ENCODE measurements around the gene RAB3GAP2.
"Not testable (repeated sequence)": the region's sequence is repeated elsewhere in the genome, so short reads cannot be mapped to it uniquely, and the experiment has no call there.

RAB3GAP2 gene

GRCh38 chr1:220127076-220127475 is 145.2 kb downstream of the RAB3GAP2 start:
- no peak for DNase-seq

DNA sequence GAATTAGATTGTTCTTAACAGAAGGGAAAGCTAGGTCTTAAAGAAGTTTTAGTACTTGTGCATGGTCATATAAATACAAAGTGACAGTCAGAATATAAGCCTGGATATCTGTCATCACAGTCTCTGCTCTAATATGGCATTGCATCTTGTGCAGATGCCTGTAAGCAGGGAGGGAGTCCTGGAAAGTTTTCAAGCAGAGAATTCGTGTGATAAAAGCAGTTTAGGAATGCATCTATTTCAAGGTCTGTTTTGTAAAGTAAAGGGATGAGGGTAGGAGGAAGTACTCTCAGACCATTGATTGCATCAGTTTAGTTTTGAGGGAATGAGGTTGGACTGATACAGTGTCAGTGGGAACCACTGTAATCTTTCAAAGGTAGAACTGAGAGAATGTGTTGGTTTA is 147.7 kb downstream of the RAB3GAP2 start:
- no peak for DNase-seq

DNA sequence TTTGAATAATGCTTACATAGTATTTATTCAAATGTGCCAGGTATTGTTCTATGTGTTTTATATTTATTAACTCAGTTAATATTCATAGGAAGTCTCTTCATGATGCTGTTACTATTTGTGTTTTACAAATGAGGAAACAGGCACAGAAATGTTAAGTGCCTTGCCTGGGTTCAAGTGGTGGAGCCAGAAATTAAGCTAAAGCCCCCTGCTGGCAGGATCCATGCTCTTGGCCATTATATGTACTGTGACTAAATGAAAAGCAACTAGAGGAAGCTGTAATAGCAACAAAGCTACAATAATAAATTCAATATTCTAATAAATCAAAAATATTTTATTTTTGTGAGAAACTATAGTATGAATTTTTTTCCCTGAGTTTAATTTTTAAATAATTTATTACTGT is 148.4 kb downstream of the RAB3GAP2 start:
- DNase-seq: peak; percentile 20

DNA sequence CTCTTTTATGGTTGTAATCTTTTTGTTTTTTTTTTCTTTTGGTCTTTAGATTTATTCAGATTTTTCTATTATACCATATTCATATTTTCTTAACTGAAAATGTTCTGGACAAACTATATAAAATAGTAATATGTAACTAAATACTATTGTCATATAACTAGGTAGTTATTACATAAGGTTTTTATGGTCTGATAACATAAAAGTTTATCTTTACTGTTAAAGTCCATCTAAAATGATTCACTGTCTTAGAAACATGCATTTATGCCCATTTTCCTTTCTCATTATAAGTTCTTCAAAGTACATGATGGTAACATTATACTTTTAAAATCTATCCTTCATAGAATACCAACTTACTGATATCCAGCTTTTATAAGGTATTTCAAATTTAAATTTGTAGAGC is 149.2 kb downstream of the RAB3GAP2 start:
- DNase-seq: no peak

GRCh38 chr1:220121791-220122530 is 150.3 kb downstream of the RAB3GAP2 start:
- DNase-seq: peak; percentile 7

DNA sequence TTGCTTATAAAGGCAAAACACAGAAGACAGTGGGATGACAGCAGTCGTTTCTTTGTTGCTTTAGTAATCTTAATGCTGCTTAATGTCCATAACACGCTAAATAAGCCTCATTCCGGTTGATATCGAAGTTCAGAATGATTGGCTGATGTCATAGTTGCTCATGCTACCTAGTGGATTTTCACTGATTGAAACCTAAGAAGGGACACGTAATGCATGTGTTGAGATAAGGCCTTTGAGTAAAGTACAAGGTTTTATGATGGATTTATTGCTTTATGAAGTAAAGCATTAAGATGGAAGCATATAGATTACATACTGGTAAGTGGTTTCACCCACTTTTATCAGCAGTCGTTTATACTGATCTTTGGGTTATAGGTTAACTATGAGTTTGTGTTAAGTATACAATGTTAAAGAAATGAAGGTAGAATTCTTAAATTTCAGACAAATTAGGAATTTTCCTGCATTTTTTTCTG is 153.2 kb downstream of the RAB3GAP2 start:
- DNase-seq: no peak

DNA sequence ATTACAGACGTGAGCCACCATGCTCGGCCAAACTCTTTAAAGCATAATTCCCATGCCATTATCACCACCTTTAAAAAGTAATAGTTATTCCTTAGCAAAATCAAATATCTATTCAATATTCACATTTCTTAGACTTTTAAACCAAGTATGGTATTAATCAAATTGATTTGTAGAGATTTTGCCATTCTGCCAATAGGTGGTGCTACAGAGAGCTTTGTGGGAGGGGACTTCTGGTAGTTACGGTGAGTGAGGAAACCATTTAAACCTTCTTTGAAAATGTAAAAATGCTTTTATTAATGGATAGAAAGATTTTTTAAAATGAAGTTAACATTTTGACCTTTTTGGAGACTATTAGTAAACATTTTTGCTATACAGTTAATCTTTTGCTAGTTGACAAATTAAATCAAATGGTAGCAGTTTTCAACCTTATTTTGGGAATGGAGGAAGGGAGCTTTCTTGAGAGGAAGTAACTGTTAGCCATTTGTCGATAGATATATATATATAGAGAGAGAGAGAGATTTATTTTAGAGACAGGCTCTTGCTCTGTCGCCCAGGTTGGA is 159.0 kb downstream of the RAB3GAP2 start:
- DNase-seq: peak; percentile 64

DNA sequence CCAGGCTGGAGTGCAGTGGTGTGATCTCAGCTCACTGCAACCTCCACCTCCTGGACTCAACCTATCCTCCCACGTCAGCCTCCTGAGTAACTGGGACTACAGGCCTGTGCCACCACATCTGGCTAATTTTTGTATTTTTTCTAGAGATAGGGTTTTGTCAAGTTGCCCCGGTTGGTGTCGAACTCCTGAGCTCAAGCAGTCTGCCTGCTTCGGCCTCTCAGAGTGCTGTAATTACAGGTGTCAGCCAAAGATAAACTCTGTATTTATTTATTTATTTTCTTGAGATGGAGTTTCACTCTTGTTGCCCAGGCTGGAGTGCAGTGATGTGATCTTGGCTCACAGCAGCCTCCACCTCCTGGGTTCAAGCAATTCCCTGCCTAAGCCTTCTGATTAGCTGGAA is 159.7 kb downstream of the RAB3GAP2 start:
- DNase-seq: not testable (repeated sequence)

DNA sequence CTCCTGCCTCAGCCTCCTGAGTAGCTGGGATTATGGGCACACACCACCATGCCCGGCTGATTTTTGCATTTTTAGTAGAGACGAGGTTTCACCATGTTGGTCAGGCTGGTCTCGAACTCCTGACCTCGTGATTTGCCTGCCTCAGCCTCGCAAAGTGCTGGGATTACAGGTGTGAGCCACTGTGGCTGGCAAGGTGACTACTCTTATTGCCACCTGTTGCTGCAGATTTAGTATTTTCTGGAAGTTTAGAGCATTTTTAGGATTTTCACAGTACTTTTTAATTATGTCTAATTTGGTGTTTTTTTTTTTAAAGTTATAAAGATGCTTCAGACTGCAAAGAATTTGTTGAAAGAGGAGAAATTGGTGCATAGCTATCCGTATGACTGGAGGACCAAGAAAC is 161.8 kb downstream of the RAB3GAP2 start:
- DNase-seq: not testable (repeated sequence)

DNA sequence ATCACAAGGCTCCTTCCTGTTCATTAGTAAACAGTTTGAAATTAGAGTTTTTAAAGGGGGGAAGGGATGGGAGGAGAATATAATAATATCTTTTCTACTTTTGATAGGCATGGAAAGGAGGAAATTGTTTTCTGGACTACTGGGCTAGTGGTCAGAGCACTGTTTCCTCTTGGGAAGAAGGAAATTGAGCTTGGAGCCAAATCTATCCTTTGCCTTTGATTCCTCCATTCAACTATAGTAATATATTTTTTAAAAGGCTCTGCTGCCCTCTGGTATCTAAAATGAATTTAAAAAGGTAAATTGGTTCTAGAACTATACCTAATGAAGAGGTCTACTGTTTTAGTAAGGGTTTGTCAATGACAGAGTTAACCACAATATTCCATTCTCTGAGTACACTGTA is 172.4 kb downstream of the RAB3GAP2 start:
- no peak for DNase-seq
